ENCODE results near the gene CPSF4L. TPM values are rescaled to one million over a fixed set of nuclear protein-coding genes. Genes with fewer than 3 reads are reported as not detected.
A peak's percentile ranks its signal among the peaks of the same experiment; 100 is the strongest.

CPSF4L gene
- total and polyA plus RNA-seq, 8 donors, result 0.20 to 0.73 (median 0.33) TPM; not detected in 2

GRCh38 chr17:73232587-73233373 is 28.9 kb downstream of the CPSF4L start:
- ATAC-seq, result peak; percentile 67
- H3K9me3 ChIP-seq, result no peaks in the 10 kb centered on the region
- H3K4me1 ChIP-seq, result peaks cover 0 to 56% of the 10 kb centered on the region in 2 donors
- peak overlapping the region; percentile 62 to 72 for H3K27ac ChIP-seq
- peak in 3 of 4 donors; percentile 31 to 86 (median 50) for DNase-seq
- TF ChIP-seq CTCF (IDR thresholded peaks at IDR 0.05), result no peak
- H3K36me3 ChIP-seq, result peaks cover 0 to 15% of the 10 kb centered on the region in 2 donors
- peak overlapping the region; percentile 78 to 100 for H3K4me3 ChIP-seq
- H3K27me3 ChIP-seq, result no peaks in the 10 kb centered on the region
- intact Hi-C loops (cut with DNase I), result no loop called here

GRCh38 chr17:73231841-73232586 is 29.7 kb downstream of the CPSF4L start:
- Histone ChIP-seq H3K4me3 (peak overlapping the region; percentile 78 to 100), H3K27me3 (no peaks in the 10 kb centered on the region), H3K36me3 (peaks cover 0 to 14% of the 10 kb centered on the region in 2 donors), H3K4me1 (peaks cover 0 to 59% of the 10 kb centered on the region in 2 donors), H3K27ac (peak overlapping the region; percentile 62 to 72), H3K9me3 (no peaks in the 10 kb centered on the region)
- DNase-seq (peak; percentile 95 to 100 (median 96)), ATAC-seq (peak; percentile 98)
- intact Hi-C loops (cut with DNase I), result no loop called here
- TF ChIP-seq CTCF (IDR thresholded peaks at IDR 0.05), result peak in 1 of 2 donors; percentile 45

GRCh38 chr17:73231395-73231794 is 30.3 kb downstream of the CPSF4L start:
- peaks cover 0 to 11% of the 10 kb centered on the region in 2 donors for H3K36me3 ChIP-seq
- H3K4me3 ChIP-seq, result peak overlapping the region; percentile 78 to 100
- peak overlapping the region in 1 of 2 donors; percentile 72 for H3K27ac ChIP-seq
- H3K4me1 ChIP-seq, result peaks cover 0 to 66% of the 10 kb centered on the region in 2 donors
- H3K27me3 ChIP-seq, result no peaks in the 10 kb centered on the region
- DNase-seq (peak in 1 of 4 donors; percentile 9), ATAC-seq (no peak)
- no peak for TF ChIP-seq CTCF (IDR thresholded peaks at IDR 0.05)
- intact Hi-C loops (cut with DNase I), result no loop called here
- H3K9me3 ChIP-seq, result no peaks in the 10 kb centered on the region

- no peak for DNase-seq
- intact Hi-C loops (cut with DNase I), result no loop called here
- ATAC-seq, result no peak
- Histone ChIP-seq H3K4me1 (peaks cover 0 to 70% of the 10 kb centered on the region in 2 donors), H3K9me3 (no peaks in the 10 kb centered on the region), H3K4me3 (no peak overlapping the region), H3K27ac (no peak overlapping the region), H3K36me3 (no peaks in the 10 kb centered on the region), H3K27me3 (no peaks in the 10 kb centered on the region)
- TF ChIP-seq CTCF (IDR thresholded peaks at IDR 0.05), result no peak
Observed at GRCh38 chr17:73230088-73230487, 31.6 kb downstream of the CPSF4L start.

- ATAC-seq, result peak; percentile 29
- H3K4me1 ChIP-seq, result peaks cover 0 to 71% of the 10 kb centered on the region in 2 donors
- intact Hi-C loops (cut with DNase I), result no loop called here
Observed at GRCh38 chr17:73228748-73229236, 32.9 kb downstream of the CPSF4L start.

More at GRCh38 chr17:73228748-73229236, 32.9 kb downstream of the CPSF4L start:
- no peaks in the 10 kb centered on the region for H3K9me3 ChIP-seq
- no peaks in the 10 kb centered on the region for H3K27me3 ChIP-seq
- H3K27ac ChIP-seq, result peak overlapping the region in 1 of 2 donors; percentile 51
- peak in 2 of 4 donors; percentile 18 to 62 for DNase-seq
- H3K36me3 ChIP-seq, result no peaks in the 10 kb centered on the region
- no peak overlapping the region for H3K4me3 ChIP-seq
- no peak for TF ChIP-seq CTCF (IDR thresholded peaks at IDR 0.05)
